Measurements from ENCODE around the gene IL22RA2.

DNA sequence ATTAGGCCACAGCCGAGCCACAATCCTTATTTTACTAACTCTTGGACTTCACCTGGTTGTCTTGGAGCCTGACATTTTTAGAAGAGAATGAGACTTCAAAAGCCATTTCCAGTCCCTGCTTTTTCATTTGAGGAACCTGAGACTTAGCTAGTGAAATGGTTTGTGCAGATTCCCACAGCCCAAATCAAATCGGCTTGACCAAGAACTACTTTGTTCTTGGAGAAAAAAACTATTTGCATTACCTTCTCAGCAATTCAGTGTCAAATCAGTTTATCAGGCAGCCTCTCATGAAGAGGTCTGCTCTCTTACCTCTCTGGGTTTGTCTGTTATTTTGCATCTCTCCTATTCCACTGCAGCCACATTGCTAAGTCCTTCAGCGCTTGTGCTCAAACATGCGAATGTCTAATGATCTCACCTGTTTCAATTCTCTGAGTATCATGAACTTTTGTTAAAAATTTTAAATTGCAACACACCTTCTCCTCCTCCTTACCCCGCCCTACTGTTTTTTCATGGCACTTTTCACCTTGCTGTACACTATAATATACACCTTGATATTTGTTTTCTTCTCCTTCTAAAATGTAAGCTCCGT, 46.3 kb upstream of the IL22RA2 start:
- TF ChIP-seq CTCF (IDR thresholded peaks at IDR 0.05) (no peak), POLR2A (IDR thresholded peaks at IDR 0.05) (no peak)

All from testis (tissue), 2 donors.